Stimulated activated CD8-positive, alpha-beta memory T cell treated with anti-CD3 and anti-CD28 coated beads, Interleukin-7, amount 100 ng/mL, for 48 hours (primary cell): ENCODE data around the gene KCNN3.
A peak's percentile ranks its signal among the peaks of the same experiment; 100 is the strongest.

Experiments used
- DNase-seq, 2 donors: peaks; one replicate each; pipeline ENCODE4 v3.0.0-alpha.2; 2020; ENCODE audit warnings: low read depth in 1 of 2; ENCODE audit errors: extremely low read depth in 1 of 2

KCNN3 gene

DNA sequence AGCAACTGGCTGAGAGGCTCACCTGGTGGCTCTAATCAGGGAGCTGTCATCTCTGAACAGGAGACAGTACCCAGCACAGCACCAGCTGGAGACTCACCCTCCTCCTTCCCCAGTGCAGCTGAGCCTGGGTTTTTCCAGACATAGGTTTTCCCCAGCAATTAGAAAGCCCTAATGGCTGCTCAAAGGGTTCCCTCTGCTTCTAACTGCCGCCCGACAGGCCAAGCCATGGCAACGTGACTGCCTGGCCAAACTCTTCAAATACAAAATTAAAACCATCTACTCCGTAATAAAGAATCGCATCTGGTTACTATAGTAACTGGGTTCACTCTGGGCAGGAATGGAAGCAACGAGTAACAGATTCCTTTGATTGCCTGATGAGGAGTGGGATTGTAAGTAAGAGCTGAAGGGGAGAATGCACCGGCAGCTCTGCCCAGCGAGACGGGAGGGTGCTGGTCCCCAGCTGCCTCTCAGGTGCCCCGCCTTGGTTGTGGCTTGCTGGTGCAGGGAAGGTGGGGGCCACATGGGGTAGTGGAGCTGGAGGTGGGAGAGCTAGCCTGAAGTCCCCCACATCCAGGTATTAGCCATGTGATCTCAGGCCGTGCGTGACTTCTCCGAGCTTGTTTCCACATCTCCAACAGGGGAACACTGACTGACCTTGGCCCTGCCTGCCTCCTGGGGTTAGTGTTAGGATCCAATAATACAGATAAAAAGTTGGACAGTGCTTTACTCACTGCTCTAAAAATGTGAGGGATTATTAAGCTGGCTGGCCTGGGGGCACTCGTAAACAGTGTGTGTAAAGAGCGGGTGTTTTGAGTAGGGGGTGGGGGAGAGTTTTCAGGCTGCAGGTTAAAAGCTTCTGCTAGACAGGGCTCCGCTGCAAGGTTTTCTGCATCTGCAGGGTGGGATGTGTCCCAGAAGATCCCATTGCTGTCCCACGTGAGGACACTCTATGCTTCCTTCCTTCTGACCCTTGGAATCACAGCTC is 94.2 kb downstream of the KCNN3 start:
- no peak for DNase-seq

DNA sequence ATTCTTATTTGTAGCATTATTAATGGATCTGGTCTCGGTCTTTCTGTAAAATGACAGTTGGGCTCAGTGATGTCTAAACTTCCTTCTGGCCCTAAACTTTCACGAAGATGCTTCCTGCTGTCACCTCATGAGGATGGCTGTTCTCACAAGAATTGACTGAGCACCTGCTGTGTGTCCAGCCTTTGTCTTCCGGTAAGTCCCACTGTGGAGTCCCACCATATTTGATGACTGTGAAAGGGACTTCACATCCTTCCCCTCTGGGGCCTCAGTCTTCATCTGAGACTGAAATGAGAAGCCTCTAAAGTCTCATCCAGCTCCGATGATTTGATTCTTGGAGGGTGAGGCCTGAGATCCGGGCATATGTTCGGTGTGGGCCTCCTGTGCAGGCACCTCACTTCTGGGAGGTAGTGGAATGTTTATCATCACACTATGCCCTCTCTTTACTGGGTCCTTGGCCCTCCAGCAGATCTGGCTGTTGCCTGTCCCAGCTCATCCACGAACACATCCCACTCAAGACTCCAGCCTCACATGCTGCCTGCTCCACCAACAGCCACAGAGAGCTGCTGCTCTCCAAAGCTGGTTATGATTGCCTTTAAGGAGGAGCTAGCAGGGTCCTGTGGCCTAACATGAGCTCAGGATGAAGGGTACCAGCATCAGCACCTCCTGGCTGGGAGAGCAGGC is 95.8 kb downstream of the KCNN3 start:
- no peak for DNase-seq

DNA sequence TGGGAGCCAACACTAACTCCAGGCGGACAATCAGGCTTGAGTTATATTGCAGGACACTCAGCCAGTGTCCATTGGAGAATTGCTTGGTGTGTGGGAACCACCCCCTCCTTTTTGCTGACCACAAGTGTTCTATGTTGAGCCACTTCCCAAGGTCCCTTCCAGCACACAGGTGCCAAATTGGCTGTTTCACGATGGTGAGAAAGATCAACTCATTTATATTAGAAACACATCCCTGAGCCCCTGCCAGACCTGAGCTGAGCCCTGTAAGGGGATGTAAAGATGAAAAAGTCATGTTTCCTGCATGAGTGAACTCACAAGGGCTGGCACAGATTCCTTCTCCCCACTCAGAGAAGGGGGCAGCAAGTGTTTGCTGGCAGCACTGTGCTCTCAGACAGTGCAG is 96.5 kb downstream of the KCNN3 start:
- no peak for DNase-seq

DNA sequence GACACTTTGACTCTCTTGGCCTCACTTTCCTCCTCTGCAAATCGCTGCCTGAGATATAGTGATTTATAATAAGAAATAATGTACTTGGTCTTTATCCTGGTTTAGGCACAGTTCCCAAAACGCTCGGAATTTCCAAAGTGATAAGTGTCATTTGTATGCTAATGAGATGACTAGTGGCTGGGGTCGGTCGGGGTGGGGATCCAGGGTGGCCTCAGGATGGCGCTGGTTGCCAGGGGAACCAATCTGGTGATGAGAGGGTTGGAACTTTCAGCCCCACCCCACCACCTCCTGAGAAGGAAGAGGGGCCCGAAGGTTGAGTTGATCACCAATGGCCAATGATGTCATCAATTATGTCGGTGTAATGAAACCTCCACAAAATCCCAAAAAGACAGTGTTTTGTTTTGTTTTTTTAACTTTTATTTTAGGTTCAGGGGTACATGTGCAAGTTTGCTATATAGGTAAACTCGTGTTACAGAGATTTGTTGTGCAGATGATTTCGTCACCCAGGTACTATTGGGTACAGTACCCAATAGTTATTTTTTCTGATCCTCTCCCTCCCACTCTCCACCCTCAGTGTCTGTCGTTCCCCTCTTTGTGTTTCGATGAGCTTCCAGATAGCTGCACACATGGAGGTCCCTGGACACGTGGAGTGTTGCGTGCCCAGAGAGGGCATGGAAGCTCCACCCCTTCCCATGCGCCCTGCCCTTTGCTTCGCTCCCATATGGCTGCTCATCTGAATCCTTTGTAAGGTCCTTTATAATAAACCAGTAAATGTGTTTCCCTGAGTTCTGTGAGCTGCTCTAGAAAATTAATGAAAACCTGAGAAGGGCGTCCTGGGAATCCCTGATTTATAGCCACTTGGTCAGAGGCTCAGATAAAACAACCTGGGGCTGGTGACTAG is 97.2 kb downstream of the KCNN3 start:
- no peak for DNase-seq

- no peak for DNase-seq
These were observed 98.0 kb downstream of the KCNN3 start for GRCh38 chr1:154772056-154772455.

DNA sequence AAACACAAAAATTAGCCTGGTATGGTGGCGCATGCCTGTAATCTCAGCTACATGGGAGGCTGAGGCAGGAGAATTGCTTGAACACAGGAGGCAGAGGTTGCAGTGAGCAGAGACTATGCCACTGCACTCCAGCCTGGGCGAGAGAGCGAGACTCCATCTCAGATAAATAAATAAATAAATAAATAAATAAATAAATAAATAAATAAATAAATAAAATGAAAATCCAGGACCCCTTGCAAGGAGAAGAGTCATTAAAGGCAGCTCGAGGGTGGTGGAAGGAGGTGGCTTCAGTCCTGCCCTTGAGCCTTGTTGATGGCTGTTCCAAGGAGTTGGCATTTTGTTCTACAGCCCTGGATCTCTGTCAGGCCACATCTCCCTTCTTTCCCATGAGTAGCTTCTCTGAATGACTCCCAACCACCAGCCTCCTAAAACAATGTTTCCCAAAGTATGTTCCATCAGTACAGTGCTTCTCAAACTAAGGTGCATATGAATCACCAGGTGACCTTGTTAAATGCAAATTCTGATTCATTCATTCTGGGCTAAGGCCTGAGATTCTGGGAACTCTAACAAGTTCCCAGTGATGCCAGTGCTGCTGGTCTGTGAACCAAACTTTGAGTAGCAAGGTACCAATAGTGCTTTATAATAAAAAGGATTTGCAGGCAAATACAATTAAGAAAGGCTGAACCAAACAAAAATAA is 99.0 kb downstream of the KCNN3 start:
- no peak for DNase-seq

DNA sequence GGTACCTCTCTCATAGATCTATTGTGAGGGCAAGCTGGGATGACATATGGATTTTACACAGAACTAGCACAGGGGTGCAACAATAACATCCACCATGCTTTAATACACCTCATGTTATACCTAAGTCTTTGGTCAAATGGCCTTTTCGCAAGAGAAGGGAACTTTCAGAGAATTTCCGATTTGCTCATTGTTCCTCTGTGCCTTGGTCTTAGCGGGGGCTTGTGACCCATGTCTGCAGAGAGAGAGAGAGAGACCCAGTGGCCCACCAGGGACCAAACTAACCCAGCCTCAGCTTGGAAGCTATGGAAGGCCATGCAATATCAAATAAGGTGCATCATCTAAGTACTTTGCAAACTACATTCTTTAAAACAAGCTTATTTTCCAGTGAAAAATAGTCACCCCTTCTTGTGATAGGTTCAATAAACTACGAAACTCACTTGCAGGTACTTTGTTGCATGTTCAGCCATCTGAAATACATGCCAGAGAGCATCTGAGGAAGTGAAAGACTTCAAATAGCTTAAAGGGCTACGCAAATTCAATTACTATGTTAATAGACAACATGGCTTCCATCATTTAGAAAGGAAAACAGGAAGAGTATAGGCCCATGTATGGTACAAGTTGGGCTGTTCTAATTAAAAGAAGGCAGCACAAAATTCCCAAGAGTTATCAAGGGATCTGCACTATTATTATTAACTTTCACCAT is 100.7 kb downstream of the KCNN3 start:
- DNase-seq, result no peak

- DNase-seq, result no peak
These were observed 101.5 kb downstream of the KCNN3 start for GRCh38 chr1:154768456-154769125.

DNA sequence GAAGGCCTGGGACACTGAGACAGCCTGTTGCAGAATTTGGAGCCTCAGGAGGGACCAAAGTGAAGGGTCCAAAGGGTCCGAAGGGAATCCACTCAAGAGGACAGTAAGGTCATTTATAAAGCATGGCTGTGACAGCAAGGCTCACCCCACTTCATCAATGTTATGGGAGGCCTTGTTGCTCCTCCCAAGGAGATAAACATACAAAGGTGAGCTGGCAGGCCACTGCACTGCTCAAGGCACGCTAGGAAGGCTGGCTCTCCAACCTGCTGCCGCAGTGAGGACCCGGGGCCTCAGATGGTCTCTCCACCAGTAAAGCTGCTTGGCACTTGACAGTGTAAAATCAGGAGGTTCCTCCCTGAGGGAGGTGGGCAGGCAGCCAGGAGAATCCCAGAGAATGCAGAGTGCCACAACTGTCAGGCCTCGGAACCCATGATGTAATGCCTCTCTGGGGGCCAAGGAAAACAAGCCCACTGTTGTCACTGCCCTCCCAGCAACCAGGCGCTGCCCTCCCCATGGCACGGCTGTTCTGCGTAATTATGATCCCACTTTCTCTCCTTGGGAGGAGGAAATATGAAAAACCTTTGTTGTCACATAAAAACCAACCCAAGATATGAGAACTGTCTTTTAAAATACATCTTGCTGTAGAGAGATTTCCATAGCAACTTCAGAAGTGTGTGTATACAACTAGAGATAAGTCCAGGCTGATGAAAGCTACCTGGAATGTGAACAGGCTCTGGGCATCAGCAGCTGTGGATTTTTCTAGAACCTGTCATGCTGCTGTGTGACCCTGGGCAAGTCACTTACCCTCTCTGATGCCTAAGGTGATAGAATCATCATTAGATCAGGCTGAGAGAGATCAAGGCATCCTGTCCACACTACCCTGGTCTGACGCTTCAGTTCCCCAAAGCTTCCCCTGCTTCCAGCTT is 102.5 kb downstream of the KCNN3 start:
- DNase-seq, result no peak

- DNase-seq, result no peak
These were observed 104.1 kb downstream of the KCNN3 start for GRCh38 chr1:154765970-154766369.

DNA sequence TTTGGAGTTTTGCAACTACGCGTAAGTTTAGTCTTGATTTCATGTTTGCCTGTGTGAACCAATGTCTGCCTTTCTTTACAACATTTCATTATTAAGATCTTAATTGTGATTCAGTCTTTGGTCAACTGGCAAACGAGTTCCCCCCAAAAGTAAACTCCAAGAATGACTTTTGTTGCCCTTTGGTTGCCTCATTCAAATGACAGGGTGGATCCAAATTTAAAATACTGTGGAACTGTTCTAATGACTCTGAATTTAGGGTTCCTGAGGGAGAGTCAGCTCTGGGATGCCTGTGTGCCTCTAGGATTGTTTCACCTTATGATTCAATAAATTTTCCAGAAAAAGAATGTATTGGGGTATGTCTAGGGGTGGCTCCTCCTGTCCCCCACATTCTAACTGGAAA is 105.3 kb downstream of the KCNN3 start:
- no peak for DNase-seq

DNA sequence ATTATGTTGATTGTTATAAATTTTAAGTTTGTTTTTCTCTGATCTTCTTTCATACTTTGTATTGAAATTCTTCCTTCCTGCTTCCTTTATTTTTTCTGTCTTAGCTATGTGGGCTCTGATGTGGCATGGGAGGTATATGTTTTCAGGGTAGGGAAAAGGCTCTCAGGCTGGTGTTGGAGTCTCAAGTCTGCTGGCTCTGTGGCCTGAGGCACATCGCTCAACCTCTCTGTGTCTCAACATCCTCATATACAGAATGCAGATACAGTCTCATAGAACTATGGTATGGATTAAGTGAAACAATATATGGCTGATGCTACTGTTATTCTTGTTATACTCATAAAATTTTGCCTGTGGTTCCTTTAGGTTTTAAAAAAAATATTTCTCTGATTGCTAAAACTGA is 105.9 kb downstream of the KCNN3 start:
- DNase-seq, result no peak

- DNase-seq, result peak; percentile 54 to 71
These were observed 109.6 kb downstream of the KCNN3 start for GRCh38 chr1:154760469-154760933.

GRCh38 chr1:154759793-154760192 is 110.3 kb downstream of the KCNN3 start:
- DNase-seq, result no peak

- DNase-seq, result peak; percentile 35 to 79
These were observed 110.9 kb downstream of the KCNN3 start for GRCh38 chr1:154759196-154759595.

DNA sequence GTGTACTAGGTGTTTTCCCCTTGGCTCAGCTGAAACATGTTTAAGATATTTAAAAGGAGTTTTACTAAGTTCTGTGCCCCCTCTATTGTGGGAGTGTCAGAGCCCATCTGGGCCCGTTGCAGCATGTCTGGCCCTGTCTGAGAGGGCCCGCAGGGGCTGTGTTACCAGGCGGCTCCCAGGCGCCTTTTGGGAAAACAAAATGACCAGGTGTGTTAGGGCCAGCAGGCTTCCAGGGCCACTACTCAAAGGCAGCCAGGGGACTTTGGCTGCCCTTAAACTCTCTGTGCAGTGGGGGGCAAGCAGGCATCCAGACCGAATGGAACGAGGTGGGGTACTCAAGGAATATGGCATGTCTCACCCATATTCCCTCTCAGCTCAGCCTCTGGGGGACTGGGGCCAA is 111.7 kb downstream of the KCNN3 start:
- DNase-seq, result no peak

GRCh38 chr1:154756793-154757548 is 113.1 kb downstream of the KCNN3 start:
- DNase-seq, result no peak
